ENCODE measurements around the gene SPHK2. TPM values are rescaled to one million over a fixed set of nuclear protein-coding genes. Genes with fewer than 3 reads are reported as not detected.

Gene SPHK2
- total and polyA plus RNA-seq, 2 of the 8 experiments (the other 6 are each of a cell fraction or from before 2014, with no cell fraction given) = 43.9 to 60.9 TPM

- TF ChIP-seq NRF1 (IDR thresholded peaks at IDR 0.05; ENCODE audit: low read depth, low read length) = no peak
- no peak for TF ChIP-seq KDM5A (IDR thresholded peaks at IDR 0.05; ENCODE audit: low read length)
- no peak for TF ChIP-seq E2F6 (IDR thresholded peaks at IDR 0.05)
- TF ChIP-seq FOSL1 (IDR thresholded peaks at IDR 0.05; ENCODE audit: insufficient read depth, low read depth, low read length) = no peak
Observed at GRCh38 chr19:48642862-48643261, 23.6 kb downstream of the SPHK2 start (continued).

Data from H1 (cell line).